Colon (tissue), 2 donors: ENCODE data around the gene C15orf61.

Experiments
- FAIRE-seq: peaks from 2 replicates; lab custom pipeline; 2012; peaks lifted over from hg19 to GRCh38; lab: Jason Lieb, UNC
- donor health status: control.
- donor health status: control.

Gene C15orf61

GRCh38 chr15:67521029-67521782 is at the start of gene C15orf61:
TSS of gene C15orf61 (plus strand) at chr15:67521131. CDS start at chr15:67521249, 118 bp downstream.
- FAIRE-seq = no peak

- no peak for FAIRE-seq
Measured at GRCh38 chr15:67472957-67473356, 48.0 kb upstream of the C15orf61 start.

- no peak for FAIRE-seq
Measured at GRCh38 chr15:67474405-67475110, 46.4 kb upstream of the C15orf61 start.

GRCh38 chr15:67479781-67480505 is 41.0 kb upstream of the C15orf61 start:
- FAIRE-seq = no peak

GRCh38 chr15:67480741-67481140 is 40.2 kb upstream of the C15orf61 start:
- FAIRE-seq = no peak

GRCh38 chr15:67481680-67482079 is 39.3 kb upstream of the C15orf61 start:
- FAIRE-seq = no peak

GRCh38 chr15:67495585-67495984 is 25.3 kb upstream of the C15orf61 start:
- FAIRE-seq = no peak

- FAIRE-seq = no peak
Measured at GRCh38 chr15:67501177-67501835, 19.6 kb upstream of the C15orf61 start.

GRCh38 chr15:67501836-67502461 is 19.0 kb upstream of the C15orf61 start:
- no peak for FAIRE-seq

GRCh38 chr15:67504056-67504455 is 16.9 kb upstream of the C15orf61 start:
- no peak for FAIRE-seq

GRCh38 chr15:67504796-67505195 is 16.1 kb upstream of the C15orf61 start:
- FAIRE-seq = no peak

GRCh38 chr15:67505675-67506572 is 15.0 kb upstream of the C15orf61 start:
- no peak for FAIRE-seq

- FAIRE-seq = no peak
Measured at GRCh38 chr15:67506775-67507747, 13.9 kb upstream of the C15orf61 start.

GRCh38 chr15:67508407-67508806 is 12.5 kb upstream of the C15orf61 start:
- no peak for FAIRE-seq

- no peak for FAIRE-seq
Measured at GRCh38 chr15:67509918-67510317, 11.0 kb upstream of the C15orf61 start.

GRCh38 chr15:67510597-67511190 is 10.2 kb upstream of the C15orf61 start:
- FAIRE-seq = no peak

GRCh38 chr15:67511606-67512005 is 9.3 kb upstream of the C15orf61 start:
- FAIRE-seq = no peak

GRCh38 chr15:67512140-67512539 is 8.8 kb upstream of the C15orf61 start:
- FAIRE-seq = no peak
